ENCODE data around the gene TBCE. TPM values are rescaled to one million over a fixed set of nuclear protein-coding genes. Genes with fewer than 3 reads are reported as not detected.

The TBCE gene
- total and polyA plus RNA-seq, 2 experiments from 2014 or later: 21.5 to 43.9 TPM

DNA sequence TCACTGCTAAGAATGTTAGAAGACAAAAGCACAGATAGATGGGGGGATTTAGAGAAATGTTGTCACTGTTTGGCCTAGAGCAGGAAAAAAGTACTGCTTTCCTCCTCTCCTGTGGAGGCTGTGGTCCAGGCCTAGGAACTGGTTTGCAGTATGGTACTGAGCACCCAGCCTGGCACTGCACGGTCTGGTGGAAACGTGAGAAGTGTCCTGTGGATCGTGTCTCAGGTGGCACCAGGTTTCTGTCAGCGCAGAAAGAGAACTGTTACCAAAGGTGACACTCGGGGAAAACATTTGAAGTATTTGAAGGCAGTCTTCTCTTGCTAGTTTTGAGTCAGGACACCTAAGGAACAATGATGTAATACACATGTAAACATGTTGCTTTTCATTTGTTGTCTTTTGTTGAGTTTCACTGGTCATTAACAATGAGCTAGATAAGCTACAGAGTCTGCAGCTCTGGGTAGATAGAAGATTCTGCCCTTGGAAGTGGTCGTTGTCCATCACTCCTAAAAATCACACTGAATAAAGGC, 74.0 kb downstream of the TBCE start:
- Histone ChIP-seq H4K20me1 (ENCODE audit: insufficient read depth, poor library complexity, severe bottlenecking) (no peaks in the 10 kb centered on the region), H3K9me2 (replicated peaks; ENCODE audit: insufficient read depth) (no peaks in the 10 kb centered on the region), H3K4me2 (no peak overlapping the region), H3K4me1 (ENCODE audit: insufficient read depth) (no peaks in the 10 kb centered on the region), H3K27me3 (no peaks in the 10 kb centered on the region), H3K4me3 (no peak overlapping the region), H3K9me3 (ENCODE audit: low read depth) (no peaks in the 10 kb centered on the region), H3K27ac (no peak overlapping the region), H3K36me3 (replicated peaks; ENCODE audit: insufficient read depth, low read depth) (peaks cover 5% of the 10 kb centered on the region), H3K79me2 (no peaks in the 10 kb centered on the region), H2AFZ (no peak overlapping the region)
- DNase-seq (ENCODE audit: low spot score): no peak
- TF ChIP-seq EZH2phosphoT487 (IDR thresholded peaks at IDR 0.05; ENCODE audit: low read depth, severe bottlenecking, unreplicated experiment) (no peak), EZH2 (IDR thresholded peaks at IDR 0.05; ENCODE audit: borderline replicate concordance) (no peak)
- TF ChIP-seq, protein P1, sequence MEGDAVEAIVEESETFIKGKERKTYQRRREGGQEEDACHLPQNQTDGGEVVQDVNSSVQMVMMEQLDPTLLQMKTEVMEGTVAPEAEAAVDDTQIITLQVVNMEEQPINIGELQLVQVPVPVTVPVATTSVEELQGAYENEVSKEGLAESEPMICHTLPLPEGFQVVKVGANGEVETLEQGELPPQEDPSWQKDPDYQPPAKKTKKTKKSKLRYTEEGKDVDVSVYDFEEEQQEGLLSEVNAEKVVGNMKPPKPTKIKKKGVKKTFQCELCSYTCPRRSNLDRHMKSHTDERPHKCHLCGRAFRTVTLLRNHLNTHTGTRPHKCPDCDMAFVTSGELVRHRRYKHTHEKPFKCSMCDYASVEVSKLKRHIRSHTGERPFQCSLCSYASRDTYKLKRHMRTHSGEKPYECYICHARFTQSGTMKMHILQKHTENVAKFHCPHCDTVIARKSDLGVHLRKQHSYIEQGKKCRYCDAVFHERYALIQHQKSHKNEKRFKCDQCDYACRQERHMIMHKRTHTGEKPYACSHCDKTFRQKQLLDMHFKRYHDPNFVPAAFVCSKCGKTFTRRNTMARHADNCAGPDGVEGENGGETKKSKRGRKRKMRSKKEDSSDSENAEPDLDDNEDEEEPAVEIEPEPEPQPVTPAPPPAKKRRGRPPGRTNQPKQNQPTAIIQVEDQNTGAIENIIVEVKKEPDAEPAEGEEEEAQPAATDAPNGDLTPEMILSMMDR (IDR thresholded peaks at IDR 0.05; ENCODE audit: poor library complexity): no peak
- 87% methylated on average over 6 of the region's 6 CpGs for WGBS (ENCODE audit: low lambda C conversion rate, missing lambda C conversion rate)

DNA sequence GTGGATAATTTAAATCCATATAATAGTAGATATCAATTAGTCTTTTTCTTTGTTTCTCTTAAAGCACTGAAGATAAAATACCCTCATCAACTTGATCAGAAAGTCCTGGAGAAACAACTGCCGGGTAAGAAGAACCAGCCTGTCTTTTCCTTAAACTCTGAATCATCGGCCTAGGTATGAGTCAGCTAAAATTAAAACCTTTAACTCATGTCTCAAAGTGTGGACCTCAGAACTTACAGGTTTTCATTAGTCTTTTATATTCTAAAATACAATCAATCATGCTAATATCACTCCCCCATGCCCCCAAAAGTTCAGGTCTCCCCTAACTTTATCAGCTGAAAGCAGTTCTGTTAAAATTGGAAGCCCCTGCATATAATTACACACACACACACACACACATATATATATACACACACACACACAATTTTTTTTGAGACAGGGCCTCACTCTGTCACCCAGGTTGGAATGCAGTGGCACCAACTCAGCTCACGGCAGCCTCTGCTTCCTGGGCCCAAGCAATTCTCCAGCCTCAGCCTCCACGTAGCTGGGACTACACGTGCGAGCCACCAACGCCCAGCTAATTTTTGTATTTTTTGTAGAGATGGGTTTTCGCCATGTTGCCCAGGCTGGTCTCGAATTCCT, 75.7 kb downstream of the TBCE start:
- no peak overlapping the region for H3K4me2 ChIP-seq
- H3K27ac ChIP-seq: no peak overlapping the region

DNA sequence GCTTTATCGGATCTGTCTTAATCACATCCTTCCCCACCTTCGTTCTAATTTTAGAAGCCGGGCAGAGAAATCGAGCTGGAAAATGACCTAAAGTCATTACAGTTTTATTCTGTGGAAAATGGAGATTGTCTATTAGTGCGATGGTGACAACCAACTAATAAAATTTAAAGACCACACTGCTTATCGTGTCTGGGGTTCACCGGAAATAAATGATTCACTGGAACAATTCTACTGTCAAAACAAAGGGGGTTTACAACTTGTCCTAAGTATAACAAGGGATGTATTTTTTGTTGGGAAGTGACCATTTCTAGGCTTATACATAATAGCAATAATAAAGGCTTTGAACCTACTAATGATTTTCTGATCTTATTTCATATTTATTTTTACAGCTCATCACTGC, 81.4 kb downstream of the TBCE start:
- no peak for DNase-seq (ENCODE audit: low spot score)
- no peak overlapping the region for H3K4me3 ChIP-seq
- WGBS (ENCODE audit: low lambda C conversion rate, missing lambda C conversion rate): 91% methylated on average over 7 of the region's 7 CpGs
- no peaks in the 10 kb centered on the region for H3K4me1 ChIP-seq (ENCODE audit: insufficient read depth)
- H3K9me3 ChIP-seq (ENCODE audit: low read depth): no peaks in the 10 kb centered on the region
- H3K9me2 ChIP-seq (replicated peaks; ENCODE audit: insufficient read depth): no peaks in the 10 kb centered on the region
- no peaks in the 10 kb centered on the region for H4K20me1 ChIP-seq (ENCODE audit: insufficient read depth, poor library complexity, severe bottlenecking)
- no peaks in the 10 kb centered on the region for H3K79me2 ChIP-seq
- no peak overlapping the region for H3K27ac ChIP-seq
- no peaks in the 10 kb centered on the region for H3K27me3 ChIP-seq
- no peak overlapping the region for H3K4me2 ChIP-seq
- no peak for TF ChIP-seq EZH2 (IDR thresholded peaks at IDR 0.05; ENCODE audit: borderline replicate concordance)
- TF ChIP-seq EZH2phosphoT487 (IDR thresholded peaks at IDR 0.05; ENCODE audit: low read depth, severe bottlenecking, unreplicated experiment): no peak
- TF ChIP-seq, protein P1 (IDR thresholded peaks at IDR 0.05; ENCODE audit: poor library complexity): no peak
- H2AFZ ChIP-seq: no peak overlapping the region
- H3K36me3 ChIP-seq (replicated peaks; ENCODE audit: insufficient read depth, low read depth): peaks cover 5% of the 10 kb centered on the region

More for the DNA sequence above, 75.7 kb downstream of the TBCE start:
- DNase-seq (ENCODE audit: low spot score): no peak
- Histone ChIP-seq H2AFZ (no peak overlapping the region), H3K79me2 (no peaks in the 10 kb centered on the region), H4K20me1 (ENCODE audit: insufficient read depth, poor library complexity, severe bottlenecking) (no peaks in the 10 kb centered on the region), H3K9me2 (replicated peaks; ENCODE audit: insufficient read depth) (no peaks in the 10 kb centered on the region), H3K36me3 (replicated peaks; ENCODE audit: insufficient read depth, low read depth) (peaks cover 5% of the 10 kb centered on the region), H3K9me3 (ENCODE audit: low read depth) (no peaks in the 10 kb centered on the region), H3K4me3 (no peak overlapping the region), H3K4me1 (ENCODE audit: insufficient read depth) (no peaks in the 10 kb centered on the region), H3K27me3 (no peaks in the 10 kb centered on the region)
- TF ChIP-seq EZH2phosphoT487 (IDR thresholded peaks at IDR 0.05; ENCODE audit: low read depth, severe bottlenecking, unreplicated experiment): no peak
- TF ChIP-seq EZH2 (IDR thresholded peaks at IDR 0.05; ENCODE audit: borderline replicate concordance): no peak
- TF ChIP-seq, protein P1 (IDR thresholded peaks at IDR 0.05; ENCODE audit: poor library complexity): no peak
- WGBS (ENCODE audit: low lambda C conversion rate, missing lambda C conversion rate): 93% methylated on average over 9 of the region's 9 CpGs

Measured in hepatocyte (in vitro differentiated cells).